ENCODE measurements around the gene LETM1. TPM values are rescaled to one million over a fixed set of nuclear protein-coding genes. Genes with fewer than 3 reads are reported as not detected.
A peak's percentile ranks its signal among the peaks of the same experiment; 100 is the strongest.

The LETM1 gene
- total and polyA plus RNA-seq, 2 of the 13 experiments (the other 11 are each of a cell fraction or from before 2014, with no cell fraction given), result 9.7 to 41.6 TPM

DNA sequence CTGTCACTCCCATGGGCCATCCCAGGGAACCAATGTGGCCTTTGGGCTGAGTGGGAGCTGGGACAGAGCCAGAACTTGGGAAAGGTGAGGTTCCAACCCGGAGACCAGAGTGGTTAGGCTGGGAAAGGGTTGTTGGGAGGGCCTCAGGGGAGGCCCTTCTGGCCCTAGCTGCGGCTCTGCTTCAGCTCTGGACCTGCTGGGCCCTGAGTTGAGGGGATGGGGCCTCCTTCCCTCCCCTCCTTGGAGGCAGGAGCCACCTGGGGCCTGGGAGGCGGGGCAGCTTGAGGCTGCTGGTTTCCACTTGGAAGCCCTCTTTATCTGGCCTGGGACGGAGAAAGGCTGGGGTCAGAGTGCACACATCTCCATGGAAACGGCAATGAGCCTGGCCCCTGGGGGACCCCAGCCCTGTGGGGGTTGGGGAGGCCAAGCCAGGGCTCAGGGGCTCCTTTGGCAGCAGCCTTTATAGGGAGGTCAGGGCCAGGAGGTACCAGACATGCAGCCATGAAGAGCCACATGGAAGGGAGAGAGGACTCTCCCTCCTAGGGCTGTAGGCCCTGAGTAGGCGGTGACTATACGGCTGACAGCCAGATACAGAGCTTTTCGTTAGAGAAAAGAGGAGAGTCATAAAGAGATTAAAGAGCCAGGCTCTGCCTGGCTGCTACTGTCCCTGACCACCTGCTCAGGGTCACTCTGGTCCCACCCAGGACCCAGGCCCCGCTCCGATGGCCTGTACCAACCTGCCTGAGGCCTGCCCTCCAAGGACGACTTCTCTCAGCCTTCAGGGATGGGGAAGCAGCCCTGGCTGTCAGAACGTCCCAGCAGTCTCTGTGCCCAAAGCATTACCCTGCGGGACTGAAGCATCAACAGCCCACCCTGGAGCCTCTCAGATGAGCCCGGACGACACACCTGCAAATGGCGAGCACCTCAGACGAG is 8.4 kb upstream of the LETM1 start (continued):
- TF ChIP-seq, protein P1, sequence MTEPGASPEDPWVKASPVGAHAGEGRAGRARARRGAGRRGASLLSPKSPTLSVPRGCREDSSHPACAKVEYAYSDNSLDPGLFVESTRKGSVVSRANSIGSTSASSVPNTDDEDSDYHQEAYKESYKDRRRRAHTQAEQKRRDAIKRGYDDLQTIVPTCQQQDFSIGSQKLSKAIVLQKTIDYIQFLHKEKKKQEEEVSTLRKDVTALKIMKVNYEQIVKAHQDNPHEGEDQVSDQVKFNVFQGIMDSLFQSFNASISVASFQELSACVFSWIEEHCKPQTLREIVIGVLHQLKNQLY (CRISPR knock-in tag; IDR thresholded peaks at IDR 0.05), result no peak
- TF ChIP-seq, protein P2, sequence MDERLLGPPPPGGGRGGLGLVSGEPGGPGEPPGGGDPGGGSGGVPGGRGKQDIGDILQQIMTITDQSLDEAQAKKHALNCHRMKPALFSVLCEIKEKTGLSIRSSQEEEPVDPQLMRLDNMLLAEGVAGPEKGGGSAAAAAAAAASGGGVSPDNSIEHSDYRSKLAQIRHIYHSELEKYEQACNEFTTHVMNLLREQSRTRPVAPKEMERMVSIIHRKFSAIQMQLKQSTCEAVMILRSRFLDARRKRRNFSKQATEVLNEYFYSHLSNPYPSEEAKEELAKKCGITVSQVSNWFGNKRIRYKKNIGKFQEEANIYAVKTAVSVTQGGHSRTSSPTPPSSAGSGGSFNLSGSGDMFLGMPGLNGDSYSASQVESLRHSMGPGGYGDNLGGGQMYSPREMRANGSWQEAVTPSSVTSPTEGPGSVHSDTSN (CRISPR knock-in tag; IDR thresholded peaks at IDR 0.05), result no peak
- no peak for TF ChIP-seq ZNF331 (CRISPR knock-in tag; IDR thresholded peaks at IDR 0.05)
- no peak for TF ChIP-seq ZNF557 (CRISPR knock-in tag; IDR thresholded peaks at IDR 0.05)
- TF ChIP-seq, protein P3, sequence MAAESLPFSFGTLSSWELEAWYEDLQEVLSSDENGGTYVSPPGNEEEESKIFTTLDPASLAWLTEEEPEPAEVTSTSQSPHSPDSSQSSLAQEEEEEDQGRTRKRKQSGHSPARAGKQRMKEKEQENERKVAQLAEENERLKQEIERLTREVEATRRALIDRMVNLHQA (CRISPR knock-in tag; IDR thresholded peaks at IDR 0.05), result no peak
- TF ChIP-seq, protein P4, sequence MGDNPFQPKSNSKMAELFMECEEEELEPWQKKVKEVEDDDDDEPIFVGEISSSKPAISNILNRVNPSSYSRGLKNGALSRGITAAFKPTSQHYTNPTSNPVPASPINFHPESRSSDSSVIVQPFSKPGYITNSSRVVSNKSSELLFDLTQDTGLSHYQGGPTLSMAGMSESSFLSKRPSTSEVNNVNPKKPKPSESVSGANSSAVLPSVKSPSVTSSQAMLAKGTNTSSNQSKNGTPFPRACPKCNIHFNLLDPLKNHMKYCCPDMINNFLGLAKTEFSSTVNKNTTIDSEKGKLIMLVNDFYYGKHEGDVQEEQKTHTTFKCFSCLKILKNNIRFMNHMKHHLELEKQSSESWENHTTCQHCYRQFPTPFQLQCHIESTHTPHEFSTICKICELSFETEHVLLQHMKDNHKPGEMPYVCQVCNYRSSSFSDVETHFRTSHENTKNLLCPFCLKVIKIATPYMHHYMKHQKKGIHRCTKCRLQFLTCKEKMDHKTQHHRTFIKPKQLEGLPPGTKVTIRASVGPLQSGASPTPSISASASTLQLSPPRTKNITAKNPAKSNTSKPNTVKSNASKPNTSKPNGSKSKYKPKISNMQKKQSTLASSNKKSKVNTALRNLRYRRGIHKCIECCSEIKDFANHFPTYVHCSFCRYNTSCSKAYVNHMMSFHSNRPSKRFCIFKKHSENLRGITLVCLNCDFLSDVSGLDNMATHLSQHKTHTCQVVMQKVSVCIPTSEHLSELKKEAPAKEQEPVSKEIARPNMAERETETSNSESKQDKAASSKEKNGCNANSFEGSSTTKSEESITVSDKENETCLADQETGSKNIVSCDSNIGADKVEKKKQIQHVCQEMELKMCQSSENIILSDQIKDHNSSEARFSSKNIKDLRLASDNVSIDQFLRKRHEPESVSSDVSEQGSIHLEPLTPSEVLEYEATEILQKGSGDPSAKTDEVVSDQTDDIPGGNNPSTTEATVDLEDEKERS (CRISPR knock-in tag; IDR thresholded peaks at IDR 0.05), result no peak
- TF ChIP-seq ZNF567 (CRISPR knock-in tag; IDR thresholded peaks at IDR 0.05; ENCODE audit: borderline replicate concordance), result no peak
- TF ChIP-seq ZFP62 (CRISPR knock-in tag; IDR thresholded peaks at IDR 0.05), result no peak
- 0 out of 2 replicates have a peak, but pooled peaks have one; percentile 35 for TF ChIP-seq ZBTB20 (CRISPR knock-in tag; IDR thresholded peaks at IDR 0.05; ENCODE audit: borderline replicate concordance, low read depth)
- TF ChIP-seq MTA1 (CRISPR knock-in tag; IDR thresholded peaks at IDR 0.05; ENCODE audit: borderline replicate concordance), result no peak
- no peak for TF ChIP-seq FLYWCH1 (CRISPR knock-in tag; IDR thresholded peaks at IDR 0.05)
- no peak for TF ChIP-seq ZNF253 (CRISPR knock-in tag; IDR thresholded peaks at IDR 0.05; ENCODE audit: borderline replicate concordance)
- TF ChIP-seq, protein P5, sequence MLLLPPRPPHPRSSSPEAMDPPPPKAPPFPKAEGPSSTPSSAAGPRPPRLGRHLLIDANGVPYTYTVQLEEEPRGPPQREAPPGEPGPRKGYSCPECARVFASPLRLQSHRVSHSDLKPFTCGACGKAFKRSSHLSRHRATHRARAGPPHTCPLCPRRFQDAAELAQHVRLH (CRISPR knock-in tag; IDR thresholded peaks at IDR 0.05; ENCODE audit: borderline replicate concordance, low read depth), result no peak
- TF ChIP-seq, protein P6, sequence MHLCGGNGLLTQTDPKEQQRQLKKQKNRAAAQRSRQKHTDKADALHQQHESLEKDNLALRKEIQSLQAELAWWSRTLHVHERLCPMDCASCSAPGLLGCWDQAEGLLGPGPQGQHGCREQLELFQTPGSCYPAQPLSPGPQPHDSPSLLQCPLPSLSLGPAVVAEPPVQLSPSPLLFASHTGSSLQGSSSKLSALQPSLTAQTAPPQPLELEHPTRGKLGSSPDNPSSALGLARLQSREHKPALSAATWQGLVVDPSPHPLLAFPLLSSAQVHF (CRISPR knock-in tag; IDR thresholded peaks at IDR 0.05), result no peak
- no peak for TF ChIP-seq KLF15 (CRISPR knock-in tag; IDR thresholded peaks at IDR 0.05; ENCODE audit: borderline replicate concordance)
- TF ChIP-seq, protein P7, sequence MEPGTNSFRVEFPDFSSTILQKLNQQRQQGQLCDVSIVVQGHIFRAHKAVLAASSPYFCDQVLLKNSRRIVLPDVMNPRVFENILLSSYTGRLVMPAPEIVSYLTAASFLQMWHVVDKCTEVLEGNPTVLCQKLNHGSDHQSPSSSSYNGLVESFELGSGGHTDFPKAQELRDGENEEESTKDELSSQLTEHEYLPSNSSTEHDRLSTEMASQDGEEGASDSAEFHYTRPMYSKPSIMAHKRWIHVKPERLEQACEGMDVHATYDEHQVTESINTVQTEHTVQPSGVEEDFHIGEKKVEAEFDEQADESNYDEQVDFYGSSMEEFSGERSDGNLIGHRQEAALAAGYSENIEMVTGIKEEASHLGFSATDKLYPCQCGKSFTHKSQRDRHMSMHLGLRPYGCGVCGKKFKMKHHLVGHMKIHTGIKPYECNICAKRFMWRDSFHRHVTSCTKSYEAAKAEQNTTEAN (CRISPR knock-in tag; conservative IDR thresholded peaks at IDR 0.05), result no peak
- TF ChIP-seq HOXA9 (CRISPR knock-in tag; IDR thresholded peaks at IDR 0.05; ENCODE audit: borderline replicate concordance), result no peak
